A549 (cell line): ENCODE results near the gene TRIP13.

ENCODE experiments used
- CTCF ChIP-seq: fragments of >200 bp; sonication (Bioruptor Twin); formaldehyde crosslinking; IDR thresholded peaks from 3 replicates; pipeline ENCODE4 v1.5.1; 2016
- EP300 ChIP-seq, 2 experiments: fragments of >200 bp; sonication (Bioruptor Twin); formaldehyde crosslinking; IDR thresholded peaks; 2 replicates in 1 of 2; 3 replicates in 1 of 2; pipeline ENCODE4 v1.6.1; 2016 to 2017
- MAX ChIP-seq: IDR thresholded peaks from 2 replicates; pipeline ENCODE4 v1.6.1; 2012
- RAD21 ChIP-seq, 2 experiments: fragments of >200 bp in 1 of 2; sonication (Bioruptor Twin) in 1 of 2; formaldehyde crosslinking in 1 of 2; IDR thresholded peaks in 1 of 2; conservative IDR thresholded peaks in 1 of 2; 2 replicates in 1 of 2; 3 replicates in 1 of 2; pipeline ENCODE4 v1.6.1; 2012 to 2018; ENCODE audit warnings: inconsistent platforms in 1 of 2

GRCh38 chr5:946720-947625 lies 54.3 kb downstream of the TRIP13 start:
- TF ChIP-seq CTCF (no peak), MAX (no peak), RAD21 (conservative IDR thresholded peaks at IDR 0.05 in 1 of 2, IDR thresholded peaks at IDR 0.05 in 1 of 2) (no peak), EP300 (IDR thresholded peaks at IDR 0.05) (no peak)
